H1 (cell line): ENCODE data around the gene PALM. TPM values are rescaled to one million over a fixed set of nuclear protein-coding genes. Genes with fewer than 3 reads are reported as not detected.

Experiments used
- SRF ChIP-seq: IDR thresholded peaks from 2 replicates; pipeline ENCODE4 v1.6.1; 2011; ENCODE audit warnings: mild to moderate bottlenecking, low read depth, low read length, moderate library complexity
- TAF1 ChIP-seq: IDR thresholded peaks from 2 replicates; pipeline ENCODE4 v1.6.1; 2011; ENCODE audit warnings: mild to moderate bottlenecking, low read depth, low read length
- USF2 ChIP-seq: IDR thresholded peaks from 2 replicates; pipeline ENCODE4 v1.6.1; 2011; ENCODE audit warnings: low read length, improper control_type of control experiment
- polyA plus RNA-seq, 7 experiments: library from polyadenylated mRNA; depleted of rRNA in 3 of 7; stranded (reverse) in 5 of 7; unstranded in 2 of 7; fragments of >200 nt in 5 of 7; fragments of 200-250 nt in 2 of 7; gene quantifications; 1 replicate in 5 of 7; 2 replicates in 1 of 7; 4 replicates in 1 of 7; pipeline versions ENCODE4 v1.2.1 to v1.2.3, GENCODE V29; 2011 to 2013; ENCODE audit warnings: missing spikeins in 2 of 7, mixed read lengths in 2 of 7
- total RNA-seq: library from RNA; stranded (reverse); fragmentation: NEBNext Ultra II Directional; extraction: Animal tissue kit (Norgen Biotek cat#: 25700); gene quantifications from 2 replicates; pipeline ENCODE4 v1.2.1, GENCODE V29; 2021

Gene PALM
- total and polyA plus RNA-seq, 2 of the 8 experiments (the other 6 are each of a cell fraction or from before 2014, with no cell fraction given) = 5.7 to 16.5 TPM

GRCh38 chr19:694481-695351 lies 14.0 kb upstream of the PALM start (continued):
- TF ChIP-seq USF2 = no peak
- TF ChIP-seq SRF = no peak
- TF ChIP-seq TAF1 = no peak
